Esophagus squamous epithelium (tissue), 5 donors: ENCODE data around the gene C11orf24. TPM values are rescaled to one million over a fixed set of nuclear protein-coding genes. Genes with fewer than 3 reads are reported as not detected.

Experiments used
- DNase-seq: peaks from one replicate; lab custom pipeline; 2025; lab: John Stamatoyannopoulos, UW
- H3K27ac ChIP-seq, 4 donors: fragments of 200-600 bp; sonication (generic); one replicate each; pipeline ENCODE4 v1.5.1; 2016 to 2019; ENCODE audit warnings: mild to moderate bottlenecking in 1 of 4
- H3K27me3 ChIP-seq, 4 donors: fragments of 200-600 bp; sonication (generic); 1 replicate in 3 of 4; 2 replicates in 1 of 4; pipeline versions ENCODE4 v1.5.1 to v1.6.0; 2017 to 2021; ENCODE audit warnings: antibody characterized with exemption in 1 of 4
- H3K36me3 ChIP-seq, 3 donors: fragments of 200-600 bp; sonication (generic); one replicate each; pipeline ENCODE4 v1.5.1; 2016 to 2019
- H3K4me1 ChIP-seq, 3 donors: fragments of 200-600 bp; sonication (generic); one replicate each; pipeline ENCODE4 v1.5.1; 2017 to 2019
- H3K4me3 ChIP-seq, 4 donors: fragments of 200-600 bp; sonication (generic); 1 replicate in 3 of 4; 2 replicates in 1 of 4; pipeline ENCODE4 v1.5.1; 2016 to 2019; ENCODE audit warnings: mild to moderate bottlenecking in 2 of 4, moderate library complexity in 1 of 4
- H3K9me3 ChIP-seq, 3 donors: fragments of 200-600 bp; sonication (generic); one replicate each; pipeline ENCODE4 v1.5.1; 2016 to 2019
- CTCF ChIP-seq, 6 experiments: fragments of 450-650 bp in 4 of 6; fragments of 200-600 bp in 2 of 6; sonication (generic) in 2 of 6; IDR thresholded peaks; one replicate each; pipeline ENCODE4 v1.5.1; 2016 to 2019; ENCODE audit warnings: antibody characterized with exemption in 6 of 6, mild to moderate bottlenecking in 4 of 6, moderate library complexity in 4 of 6
- POLR2A ChIP-seq, 4 donors: fragments of 450-650 bp; IDR thresholded peaks; one replicate each; pipeline ENCODE4 v1.6.1; 2017; ENCODE audit warnings: antibody characterized with exemption in 4 of 4, mild to moderate bottlenecking in 4 of 4, moderate library complexity in 3 of 4
- WGBS, 2 donors: methylation state at CpG; one replicate each; pipeline ENCODE4 v1.1.5; 2018; 5-methylcytosine and 5-hydroxymethylcytosine counted together
- intact Hi-C: fragments of 100-400 bp; cut with DNase I; formaldehyde crosslinking; loops from one replicate; pipeline ENCODE4 v1.15.0; 2022
- total RNA-seq, 4 donors: library from RNA; depleted of rRNA; stranded (reverse); fragments of >200 nt; gene quantifications; one replicate each; pipeline ENCODE4 v1.1.0, GENCODE V29; 2016
- donor health status: DM: yes; HTN: yes; CAD: no.

C11orf24 gene
- total RNA-seq, 4 donors from 2014 or later = 11.4 to 23.3 (median 12.6) TPM

- peaks cover 25 to 48% (median 27%) of the 10 kb centered on the region in 3 donors for H3K4me1 ChIP-seq
- H3K4me3 ChIP-seq = peak overlapping the region in 2 of 4 donors; percentile 7 to 14
- TF ChIP-seq CTCF (IDR thresholded peaks at IDR 0.05) (no peak), POLR2A (IDR thresholded peaks at IDR 0.05) (no peak)
- WGBS, 2 donors = 71% methylated on average over 5 of the region's 6 CpGs; no CpG with 5 or more reads in 1 of the 2 donors
- intact Hi-C loops = loop anchor here (10.0 kb wide), 1 partner anchor 211 kb away; the partner anchor contains the start of gene UNC93B1
- no peaks in the 10 kb centered on the region for H3K36me3 ChIP-seq
- H3K9me3 ChIP-seq = no peaks in the 10 kb centered on the region
- H3K27ac ChIP-seq = peak overlapping the region in 3 of 4 donors; percentile 41 to 58 (median 42)
- no peaks in the 10 kb centered on the region for H3K27me3 ChIP-seq
- no peak for DNase-seq
Observed at GRCh38 chr11:68215524-68216170, 56.1 kb downstream of the C11orf24 start.

- no peak overlapping the region for H3K4me3 ChIP-seq
- no peaks in the 10 kb centered on the region for H3K36me3 ChIP-seq
- intact Hi-C loops = loop anchor here (10.0 kb wide), 1 partner anchor 210 kb away; the partner anchor contains the start of gene UNC93B1
- no peaks in the 10 kb centered on the region for H3K9me3 ChIP-seq
- TF ChIP-seq POLR2A (IDR thresholded peaks at IDR 0.05) (no peak), CTCF (IDR thresholded peaks at IDR 0.05) (no peak)
- no peaks in the 10 kb centered on the region for H3K27me3 ChIP-seq
- WGBS, 2 donors = 47 to 53% methylated on average over 8 to 12 of the region's 15 CpGs
- no peak overlapping the region for H3K27ac ChIP-seq
- DNase-seq = no peak
- peaks cover 28 to 54% (median 30%) of the 10 kb centered on the region in 3 donors for H3K4me1 ChIP-seq
Observed at GRCh38 chr11:68215087-68215445, 56.7 kb downstream of the C11orf24 start.

GRCh38 chr11:68214173-68215086 lies 57.3 kb downstream of the C11orf24 start:
- WGBS, 2 donors = 51 to 87% methylated on average over 10 of the region's 58 CpGs
- no peak for DNase-seq
- no peaks in the 10 kb centered on the region for H3K27me3 ChIP-seq
- no peak for TF ChIP-seq CTCF (IDR thresholded peaks at IDR 0.05)
- no peak for TF ChIP-seq POLR2A (IDR thresholded peaks at IDR 0.05)
- intact Hi-C loops = loop anchor here (10.0 kb wide), 1 partner anchor 210 kb away; the partner anchor contains the start of gene UNC93B1
- H3K27ac ChIP-seq = peak overlapping the region; percentile 97 to 100 (median 98)
- H3K4me1 ChIP-seq = peaks cover 34 to 61% (median 36%) of the 10 kb centered on the region in 3 donors
- no peaks in the 10 kb centered on the region for H3K9me3 ChIP-seq
- no peaks in the 10 kb centered on the region for H3K36me3 ChIP-seq
- H3K4me3 ChIP-seq = peak overlapping the region; percentile 79 to 93 (median 92)

GRCh38 chr11:68213555-68214172 lies 58.1 kb downstream of the C11orf24 start:
- TF ChIP-seq POLR2A (IDR thresholded peaks at IDR 0.05) = peak in 2 of 4 donors; percentile 94 to 95
- peak in 3 of 6 experiments; percentile 30 to 60 (median 43) for TF ChIP-seq CTCF (IDR thresholded peaks at IDR 0.05)
- no peaks in the 10 kb centered on the region for H3K27me3 ChIP-seq
- DNase-seq = peak; percentile 50
- WGBS, 2 donors = 0% methylated on average over 13 of the region's 90 CpGs; no CpG with 5 or more reads in 1 of the 2 donors
- intact Hi-C loops = loop anchor here (10.0 kb wide), 1 partner anchor 209 kb away; the partner anchor contains the start of gene UNC93B1
- peak overlapping the region; percentile 79 to 93 (median 92) for H3K4me3 ChIP-seq
- H3K4me1 ChIP-seq = peaks cover 41 to 68% (median 44%) of the 10 kb centered on the region in 3 donors
- no peaks in the 10 kb centered on the region for H3K36me3 ChIP-seq
- no peaks in the 10 kb centered on the region for H3K9me3 ChIP-seq
- peak overlapping the region; percentile 97 to 100 (median 98) for H3K27ac ChIP-seq
